HG03457 (cell line): ENCODE results near the gene IDH3B.

Experiments
- ATAC-seq: cut with Tn5 transposase; IDR thresholded peaks from one replicate; pipeline ENCODE4 v1.9.1; 2021; ENCODE audit warnings: moderate number of reproducible peaks; ENCODE audit not compliant: unreplicated experiment

Gene IDH3B

GRCh38 chr20:2658414-2659354, 5.3 kb downstream of the IDH3B start:
- no peak for ATAC-seq

GRCh38 chr20:2657674-2658073, 6.3 kb downstream of the IDH3B start:
- ATAC-seq = no peak

GRCh38 chr20:2657241-2657640, 6.8 kb downstream of the IDH3B start:
- no peak for ATAC-seq

GRCh38 chr20:2656471-2657117, 7.4 kb downstream of the IDH3B start:
- ATAC-seq = no peak

GRCh38 chr20:2655331-2656116, 8.5 kb downstream of the IDH3B start:
- no peak for ATAC-seq

GRCh38 chr20:2654831-2655230, 9.2 kb downstream of the IDH3B start:
- ATAC-seq = no peak

- no peak for ATAC-seq
These were observed 9.6 kb downstream of the IDH3B start for GRCh38 chr20:2654384-2654822.

- ATAC-seq = no peak
These were observed 10.2 kb downstream of the IDH3B start for GRCh38 chr20:2653556-2654383.

GRCh38 chr20:2652724-2653555, 11.1 kb downstream of the IDH3B start:
- ATAC-seq = peak; percentile 35

- peak; percentile 79 for ATAC-seq
These were observed 12.0 kb downstream of the IDH3B start, which contains the start of gene NOP56 for GRCh38 chr20:2651772-2652723. Gene NOP56, plus strand, starts transcription at chr20:2652632. Its CDS starts 29 bp downstream, at chr20:2652661.

- no peak for ATAC-seq
These were observed 20.3 kb downstream of the IDH3B start for GRCh38 chr20:2643708-2644107.

- ATAC-seq = no peak
These were observed 23.1 kb downstream of the IDH3B start for GRCh38 chr20:2640899-2641298.

GRCh38 chr20:2640260-2640659, 23.8 kb downstream of the IDH3B start:
- no peak for ATAC-seq

GRCh38 chr20:2637246-2637645, 26.8 kb downstream of the IDH3B start:
- no peak for ATAC-seq

GRCh38 chr20:2633381-2633780, 30.6 kb downstream of the IDH3B start:
- ATAC-seq = no peak

- no peak for ATAC-seq
These were observed 32.8 kb downstream of the IDH3B start for GRCh38 chr20:2631228-2631627.

- ATAC-seq = no peak
These were observed 37.0 kb downstream of the IDH3B start for GRCh38 chr20:2626853-2627541.

GRCh38 chr20:2625062-2625461, 39.0 kb downstream of the IDH3B start:
- ATAC-seq = no peak
